Testis (tissue), 3 donors: Measurements from ENCODE around the gene SH3RF1. TPM values are rescaled to one million over a fixed set of nuclear protein-coding genes. Genes with fewer than 3 reads are reported as not detected.
A peak's percentile ranks its signal among the peaks of the same experiment; 100 is the strongest.

Experiments used
- DNase-seq: peaks from one replicate; pipeline ENCODE4 v3.0.0-alpha.2; 2019
- H3K27ac ChIP-seq, 2 donors: fragments of 200-600 bp; sonication (generic); one replicate each; pipeline ENCODE4 v1.5.1; 2019
- H3K27me3 ChIP-seq: fragments of 200-600 bp; sonication (generic); one replicate; pipeline ENCODE4 v1.5.1; 2019
- H3K36me3 ChIP-seq: fragments of 200-600 bp; sonication (generic); one replicate; pipeline ENCODE4 v1.5.1; 2017; ENCODE audit warnings: low read depth; ENCODE audit errors: missing control alignments
- H3K4me1 ChIP-seq: fragments of 200-600 bp; sonication (generic); one replicate; pipeline ENCODE4 v1.5.1; 2019
- H3K4me3 ChIP-seq, 2 donors: fragments of 200-600 bp; sonication (generic); one replicate each; pipeline ENCODE4 v1.5.1; 2017 to 2019
- H3K9me3 ChIP-seq: fragments of 200-600 bp; sonication (generic); one replicate; pipeline ENCODE4 v1.5.1; 2017
- POLR2A ChIP-seq: fragments of 450-650 bp; IDR thresholded peaks from one replicate; pipeline ENCODE4 v1.6.1; 2017; ENCODE audit warnings: antibody characterized with exemption, mild to moderate bottlenecking, moderate library complexity
- WGBS, 2 donors: methylation state at CpG; one replicate each; pipeline ENCODE4 v1.1.5; 2018; 5-methylcytosine and 5-hydroxymethylcytosine counted together
- intact Hi-C: fragments of 100-400 bp; cut with DNase I; formaldehyde crosslinking; loops from one replicate; pipeline ENCODE4 v1.15.1; 2023; ENCODE audit warnings: low total_unique reads
- polyA plus RNA-seq: library from polyadenylated mRNA; stranded (reverse); fragments of 350-450 nt; fragmentation: Illumina TruSeq; extraction: RNeasy Lipid Tissue Mini Kit (QIAGEN cat#74804); gene quantifications from one replicate; pipeline ENCODE4 v1.2.3, GENCODE V29; 2014; ENCODE audit warnings: low read depth, low replicate concordance; ENCODE audit not compliant: insufficient read depth
- total RNA-seq, 2 donors: library from RNA; depleted of rRNA; stranded (reverse); fragments of >200 nt; gene quantifications; one replicate each; pipeline ENCODE4 v1.2.3, GENCODE V29; 2016
- TF ChIP-seq, protein P1 (sequence below), 3 experiments: fragments of 450-650 bp in 2 of 3; fragments of 200-600 bp in 1 of 3; sonication (generic) in 1 of 3; IDR thresholded peaks; one replicate each; pipeline ENCODE4 v1.5.1; 2016 to 2019; ENCODE audit warnings: antibody characterized with exemption in 3 of 3, mild to moderate bottlenecking in 2 of 3, moderate library complexity in 1 of 3

The SH3RF1 gene
- total and polyA plus RNA-seq, 3 donors from 2014 or later = 15.1 to 38.9 (median 26.4) TPM

DNA sequence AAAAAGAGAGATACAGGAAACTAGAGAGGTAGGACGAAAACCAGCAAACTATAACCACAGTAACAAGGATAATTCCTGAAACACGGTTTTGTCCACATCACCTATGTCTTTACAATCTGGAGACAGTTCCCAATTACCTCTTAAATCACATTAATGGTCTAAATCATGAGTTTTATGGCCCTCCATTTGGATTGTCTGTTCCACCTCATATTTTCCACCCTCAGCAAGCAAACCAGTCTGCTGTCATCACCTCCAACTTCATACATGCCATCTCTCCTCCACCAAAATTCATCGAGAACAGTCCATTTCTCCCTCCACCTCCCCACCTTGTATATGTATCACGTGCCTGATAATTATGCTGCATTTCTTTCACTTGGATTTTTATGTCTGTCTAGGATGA, 107.3 kb downstream of the SH3RF1 start:
- Histone ChIP-seq H3K4me3 (no peak overlapping the region), H3K4me1 (no peaks in the 10 kb centered on the region), H3K36me3 (no peaks in the 10 kb centered on the region), H3K27me3 (no peaks in the 10 kb centered on the region), H3K9me3 (no peaks in the 10 kb centered on the region), H3K27ac (no peak overlapping the region)
- no peak for DNase-seq
- WGBS, 2 donors = 84 to 92% methylated on average over 4 of the region's 4 CpGs
- TF ChIP-seq, protein P1, sequence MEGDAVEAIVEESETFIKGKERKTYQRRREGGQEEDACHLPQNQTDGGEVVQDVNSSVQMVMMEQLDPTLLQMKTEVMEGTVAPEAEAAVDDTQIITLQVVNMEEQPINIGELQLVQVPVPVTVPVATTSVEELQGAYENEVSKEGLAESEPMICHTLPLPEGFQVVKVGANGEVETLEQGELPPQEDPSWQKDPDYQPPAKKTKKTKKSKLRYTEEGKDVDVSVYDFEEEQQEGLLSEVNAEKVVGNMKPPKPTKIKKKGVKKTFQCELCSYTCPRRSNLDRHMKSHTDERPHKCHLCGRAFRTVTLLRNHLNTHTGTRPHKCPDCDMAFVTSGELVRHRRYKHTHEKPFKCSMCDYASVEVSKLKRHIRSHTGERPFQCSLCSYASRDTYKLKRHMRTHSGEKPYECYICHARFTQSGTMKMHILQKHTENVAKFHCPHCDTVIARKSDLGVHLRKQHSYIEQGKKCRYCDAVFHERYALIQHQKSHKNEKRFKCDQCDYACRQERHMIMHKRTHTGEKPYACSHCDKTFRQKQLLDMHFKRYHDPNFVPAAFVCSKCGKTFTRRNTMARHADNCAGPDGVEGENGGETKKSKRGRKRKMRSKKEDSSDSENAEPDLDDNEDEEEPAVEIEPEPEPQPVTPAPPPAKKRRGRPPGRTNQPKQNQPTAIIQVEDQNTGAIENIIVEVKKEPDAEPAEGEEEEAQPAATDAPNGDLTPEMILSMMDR (IDR thresholded peaks at IDR 0.05) = no peak
- TF ChIP-seq POLR2A = no peak
- intact Hi-C loops = no loop called here

DNA sequence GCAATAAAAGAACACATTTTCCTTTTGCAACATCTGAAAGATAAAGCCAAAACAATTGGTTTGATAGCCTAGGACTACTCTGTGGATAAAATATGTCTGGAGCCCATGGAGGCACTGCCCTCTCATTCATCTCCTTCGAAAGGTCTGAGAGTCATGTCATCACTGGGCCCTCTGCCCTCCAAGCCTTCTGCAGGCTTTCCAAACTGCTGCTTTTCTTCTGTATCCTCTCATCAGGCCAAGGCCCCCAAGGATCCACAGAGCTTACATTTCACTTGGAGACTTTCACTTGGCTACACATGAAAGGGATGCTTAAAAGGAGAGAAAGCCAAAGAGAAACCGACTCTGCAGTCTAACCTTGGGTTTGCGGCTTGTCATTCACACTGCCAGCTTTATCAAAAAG, 109.9 kb downstream of the SH3RF1 start:
- 23 to 45% methylated on average over 3 of the region's 3 CpGs for WGBS, 2 donors
- Histone ChIP-seq H3K4me1 (no peaks in the 10 kb centered on the region), H3K9me3 (no peaks in the 10 kb centered on the region), H3K27me3 (no peaks in the 10 kb centered on the region), H3K36me3 (no peaks in the 10 kb centered on the region), H3K27ac (no peak overlapping the region), H3K4me3 (no peak overlapping the region)
- TF ChIP-seq, protein P1 (IDR thresholded peaks at IDR 0.05) = no peak
- TF ChIP-seq POLR2A = no peak
- DNase-seq = peak; percentile 43
- intact Hi-C loops = no loop called here

DNA sequence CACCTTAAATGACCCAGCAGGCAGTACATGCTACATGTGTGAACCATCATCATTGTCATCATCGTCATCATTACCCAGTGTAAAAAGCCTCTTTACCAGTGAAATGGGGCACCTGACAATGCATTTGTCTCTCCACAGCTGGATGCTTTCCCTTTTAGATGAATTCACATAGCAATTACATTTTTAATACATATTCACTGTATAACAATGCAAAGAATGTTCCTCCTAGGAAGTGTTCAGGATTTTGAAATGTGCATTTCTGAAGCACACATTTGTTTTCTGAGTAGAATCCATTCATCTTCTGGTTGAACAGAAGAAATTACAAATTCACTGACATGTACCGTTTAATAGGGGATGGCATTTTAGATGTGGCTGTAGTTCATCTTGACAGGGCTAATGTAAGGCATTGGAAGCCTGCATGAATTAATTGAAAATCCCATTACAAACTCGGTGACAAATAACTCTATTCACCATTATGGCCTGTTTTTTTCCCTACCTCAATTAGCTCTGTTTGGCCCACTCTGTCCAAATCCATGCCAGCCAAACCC, 111.1 kb downstream of the SH3RF1 start:
- Histone ChIP-seq H3K4me1 (no peaks in the 10 kb centered on the region), H3K9me3 (no peaks in the 10 kb centered on the region), H3K4me3 (no peak overlapping the region), H3K36me3 (no peaks in the 10 kb centered on the region), H3K27me3 (no peaks in the 10 kb centered on the region), H3K27ac (no peak overlapping the region)
- no peak for DNase-seq
- intact Hi-C loops = no loop called here
- WGBS, 2 donors = 86 to 90% methylated on average over 3 of the region's 3 CpGs
- TF ChIP-seq, protein P1 (IDR thresholded peaks at IDR 0.05) = no peak
- TF ChIP-seq POLR2A = no peak

DNA sequence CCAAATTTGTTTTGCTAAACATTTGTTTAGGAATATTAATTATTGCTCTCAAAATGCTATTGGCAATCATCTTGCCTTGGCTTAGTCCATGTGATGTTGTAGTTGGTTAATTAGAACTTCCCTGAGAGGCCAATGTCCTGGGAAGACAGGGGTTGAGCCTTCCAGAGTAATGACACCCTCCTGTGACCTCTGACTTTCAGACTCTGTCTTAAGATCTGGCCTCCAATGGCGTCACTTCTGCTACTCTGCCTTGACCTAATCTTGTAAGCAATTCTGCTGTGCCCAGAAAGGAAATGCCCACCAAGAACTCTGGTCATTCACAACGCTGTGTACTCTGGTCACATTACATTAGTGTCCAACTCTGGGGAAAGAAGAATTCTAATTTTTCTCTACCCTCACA, 111.9 kb downstream of the SH3RF1 start:
- no peak for DNase-seq
- Histone ChIP-seq H3K4me3 (no peak overlapping the region), H3K4me1 (peaks cover 2% of the 10 kb centered on the region), H3K27ac (no peak overlapping the region), H3K36me3 (no peaks in the 10 kb centered on the region), H3K9me3 (no peaks in the 10 kb centered on the region), H3K27me3 (no peaks in the 10 kb centered on the region)
- no peak for TF ChIP-seq POLR2A
- intact Hi-C loops = no loop called here
- 64 to 81% methylated on average over 2 of the region's 2 CpGs for WGBS, 2 donors

DNA sequence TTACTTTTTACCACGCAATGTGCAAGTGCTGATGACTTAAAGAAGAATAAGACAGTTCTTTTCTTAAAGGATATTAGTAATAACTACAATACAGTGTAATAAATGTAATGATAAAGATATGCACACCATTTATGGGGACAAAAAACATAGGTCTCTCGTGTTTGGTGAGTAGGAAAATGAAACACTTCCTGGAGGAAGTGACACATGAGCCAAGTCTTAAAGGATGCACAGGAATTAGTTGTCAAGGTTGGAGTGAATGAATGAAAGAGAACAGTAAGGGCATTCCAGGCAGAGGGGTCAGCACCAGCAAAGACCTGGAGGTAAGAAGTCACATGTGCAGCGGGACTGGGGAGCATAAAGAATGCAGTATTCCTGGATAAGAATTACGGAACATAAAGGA, 112.7 kb downstream of the SH3RF1 start:
- intact Hi-C loops = no loop called here
- H3K27ac ChIP-seq = no peak overlapping the region
- no peaks in the 10 kb centered on the region for H3K36me3 ChIP-seq
- TF ChIP-seq, protein P1 (IDR thresholded peaks at IDR 0.05) = no peak
- no peak for TF ChIP-seq POLR2A
- peaks cover 6% of the 10 kb centered on the region for H3K4me1 ChIP-seq
- DNase-seq = no peak
- 95 to 98% methylated on average over 4 of the region's 4 CpGs for WGBS, 2 donors
- H3K4me3 ChIP-seq = no peak overlapping the region
- H3K27me3 ChIP-seq = no peaks in the 10 kb centered on the region
- H3K9me3 ChIP-seq = no peaks in the 10 kb centered on the region
